ENCODE results near the gene ARID4A.

ARID4A gene

GRCh38 chr14:58292187-58292586 is 6.2 kb upstream of the ARID4A start:
- ATAC-seq = peak; percentile 38
- TF ChIP-seq OSR1 (CRISPR knock-in tag; IDR thresholded peaks at IDR 0.05) (no peak), RARB (CRISPR knock-in tag; IDR thresholded peaks at IDR 0.05) (no peak), TSHZ2 (CRISPR knock-in tag; IDR thresholded peaks at IDR 0.05) (no peak), TCF4 (CRISPR knock-in tag; IDR thresholded peaks at IDR 0.05; ENCODE audit: borderline replicate concordance) (0 out of 2 replicates have a peak, but pooled peaks have one; percentile 18), ZNF8 (CRISPR knock-in tag; IDR thresholded peaks at IDR 0.05) (no peak), ZC3H10 (CRISPR knock-in tag; IDR thresholded peaks at IDR 0.05) (no peak), ISL1 (CRISPR knock-in tag; IDR thresholded peaks at IDR 0.05) (peak; percentile 85), ARNTL (CRISPR knock-in tag; IDR thresholded peaks at IDR 0.05; ENCODE audit: borderline replicate concordance, low read depth) (no peak), ZFP3 (CRISPR knock-in tag; IDR thresholded peaks at IDR 0.05) (no peak), TOX (CRISPR knock-in tag; IDR thresholded peaks at IDR 0.05; ENCODE audit: borderline replicate concordance) (no peak), ZNF70 (CRISPR knock-in tag; IDR thresholded peaks at IDR 0.05) (no peak), CSDC2 (CRISPR knock-in tag; IDR thresholded peaks at IDR 0.05) (no peak), CSRNP3 (CRISPR knock-in tag; IDR thresholded peaks at IDR 0.05) (no peak)

GRCh38 chr14:58294201-58294600 is 4.2 kb upstream of the ARID4A start:
- ATAC-seq = no peak
- TF ChIP-seq TSHZ2 (CRISPR knock-in tag; IDR thresholded peaks at IDR 0.05) (no peak), ZFP30 (CRISPR knock-in tag; IDR thresholded peaks at IDR 0.05) (no peak), PATZ1 (CRISPR knock-in tag; IDR thresholded peaks at IDR 0.05; ENCODE audit: borderline replicate concordance) (no peak), CSRNP3 (CRISPR knock-in tag; IDR thresholded peaks at IDR 0.05) (no peak), TOX (CRISPR knock-in tag; IDR thresholded peaks at IDR 0.05; ENCODE audit: borderline replicate concordance) (no peak), ISL1 (CRISPR knock-in tag; IDR thresholded peaks at IDR 0.05) (no peak)

- TF ChIP-seq OSR1 (CRISPR knock-in tag; IDR thresholded peaks at IDR 0.05) = no peak
- no peak for TF ChIP-seq PATZ1 (CRISPR knock-in tag; IDR thresholded peaks at IDR 0.05; ENCODE audit: borderline replicate concordance)
- ATAC-seq = no peak
These were observed 1.6 kb upstream of the ARID4A start for GRCh38 chr14:58296726-58297125.
